ENCODE data around the gene HK2. TPM values are rescaled to one million over a fixed set of nuclear protein-coding genes. Genes with fewer than 3 reads are reported as not detected.
A peak's percentile ranks its signal among the peaks of the same experiment; 100 is the strongest.

Gene HK2
- total RNA-seq, 1 donor from 2014 or later: 46.7 TPM

DNA sequence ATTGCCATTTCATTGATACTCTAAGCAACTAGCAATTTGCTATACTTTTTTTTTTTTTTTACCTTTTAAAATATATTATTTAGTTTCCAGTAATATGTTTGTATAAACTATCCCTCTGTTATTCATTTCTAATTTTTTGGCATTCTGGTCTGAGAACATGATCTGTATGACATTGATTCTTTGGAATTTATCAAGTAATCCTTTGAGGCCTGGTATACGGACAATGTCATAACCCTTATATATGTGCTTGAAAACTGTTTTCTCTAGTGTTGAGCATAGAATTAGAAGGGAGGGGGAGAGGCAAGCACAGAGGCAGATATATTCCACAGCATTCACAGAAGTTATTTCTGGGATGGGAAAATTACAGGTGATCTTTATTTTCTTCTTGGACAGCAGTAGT, 76.3 kb downstream of the HK2 start:
- Histone ChIP-seq H4K20me1 (ENCODE audit: insufficient read depth, low read length) (no peaks in the 10 kb centered on the region), H3K4me1 (ENCODE audit: insufficient read depth, low read length) (no peaks in the 10 kb centered on the region), H3K9me3 (ENCODE audit: insufficient read depth, low read depth, low read length) (no peaks in the 10 kb centered on the region), H3K9ac (ENCODE audit: low read length) (no peak overlapping the region), H3K79me2 (ENCODE audit: insufficient read depth, low read length) (no peaks in the 10 kb centered on the region), H3K4me2 (ENCODE audit: low read length) (no peak overlapping the region), H3K4me3 (ENCODE audit: insufficient read depth, low read depth, low read length) (no peak overlapping the region), H3K36me3 (ENCODE audit: insufficient read depth, low read length) (no peaks in the 10 kb centered on the region), H3K27me3 (ENCODE audit: insufficient read depth, low read length) (peaks cover 2% of the 10 kb centered on the region), H2AFZ (ENCODE audit: low read depth, low read length) (no peak overlapping the region), H3K27ac (ENCODE audit: low read depth, low read length) (no peak overlapping the region)
- H3K9me3 Mint-ChIP-seq (ENCODE audit: unreplicated experiment): peaks cover 3% of the 10 kb centered on the region
- FAIRE-seq (no peak), DNase-seq (ENCODE audit: low read depth) (no peak)
- no peak for TF ChIP-seq EZH2 (IDR thresholded peaks at IDR 0.05; ENCODE audit: insufficient read depth, low read length)
- TF ChIP-seq, protein P1, sequence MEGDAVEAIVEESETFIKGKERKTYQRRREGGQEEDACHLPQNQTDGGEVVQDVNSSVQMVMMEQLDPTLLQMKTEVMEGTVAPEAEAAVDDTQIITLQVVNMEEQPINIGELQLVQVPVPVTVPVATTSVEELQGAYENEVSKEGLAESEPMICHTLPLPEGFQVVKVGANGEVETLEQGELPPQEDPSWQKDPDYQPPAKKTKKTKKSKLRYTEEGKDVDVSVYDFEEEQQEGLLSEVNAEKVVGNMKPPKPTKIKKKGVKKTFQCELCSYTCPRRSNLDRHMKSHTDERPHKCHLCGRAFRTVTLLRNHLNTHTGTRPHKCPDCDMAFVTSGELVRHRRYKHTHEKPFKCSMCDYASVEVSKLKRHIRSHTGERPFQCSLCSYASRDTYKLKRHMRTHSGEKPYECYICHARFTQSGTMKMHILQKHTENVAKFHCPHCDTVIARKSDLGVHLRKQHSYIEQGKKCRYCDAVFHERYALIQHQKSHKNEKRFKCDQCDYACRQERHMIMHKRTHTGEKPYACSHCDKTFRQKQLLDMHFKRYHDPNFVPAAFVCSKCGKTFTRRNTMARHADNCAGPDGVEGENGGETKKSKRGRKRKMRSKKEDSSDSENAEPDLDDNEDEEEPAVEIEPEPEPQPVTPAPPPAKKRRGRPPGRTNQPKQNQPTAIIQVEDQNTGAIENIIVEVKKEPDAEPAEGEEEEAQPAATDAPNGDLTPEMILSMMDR (IDR thresholded peaks at IDR 0.05; ENCODE audit: insufficient read depth, low read depth, low read length): no peak
- H3K4me1 Mint-ChIP-seq (ENCODE audit: low read depth, unreplicated experiment): peaks cover under 1% of the 10 kb centered on the region
- H3K27me3 Mint-ChIP-seq (ENCODE audit: low read depth, unreplicated experiment): peaks cover 37% of the 10 kb centered on the region
- H3K4me3 Mint-ChIP-seq (ENCODE audit: unreplicated experiment): no peak overlapping the region
- peaks cover 6% of the 10 kb centered on the region for H3K36me3 Mint-ChIP-seq (ENCODE audit: low read depth, unreplicated experiment)
- H3K27ac Mint-ChIP-seq (ENCODE audit: unreplicated experiment): no peak overlapping the region

DNA sequence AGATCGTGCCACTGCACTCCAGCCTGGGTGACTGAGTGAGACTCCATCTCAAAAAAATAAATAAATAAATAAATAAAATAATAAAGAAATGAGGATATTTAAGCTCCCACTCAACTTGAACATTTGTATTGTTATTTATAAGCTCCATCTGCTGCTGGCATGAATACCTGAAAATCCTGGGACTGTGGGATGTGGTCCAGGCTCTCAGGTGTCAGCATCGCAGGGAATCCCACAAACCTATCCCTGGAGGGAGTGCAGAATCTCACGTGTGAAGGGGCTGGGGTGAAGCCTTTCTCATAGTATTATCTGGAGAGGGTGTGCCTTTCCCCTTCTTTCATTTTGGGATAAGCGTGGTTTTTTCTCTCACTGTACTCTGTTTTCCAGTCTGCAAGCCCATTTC, 77.1 kb downstream of the HK2 start:
- peaks cover 5% of the 10 kb centered on the region for H3K9me3 Mint-ChIP-seq (ENCODE audit: unreplicated experiment)

DNA sequence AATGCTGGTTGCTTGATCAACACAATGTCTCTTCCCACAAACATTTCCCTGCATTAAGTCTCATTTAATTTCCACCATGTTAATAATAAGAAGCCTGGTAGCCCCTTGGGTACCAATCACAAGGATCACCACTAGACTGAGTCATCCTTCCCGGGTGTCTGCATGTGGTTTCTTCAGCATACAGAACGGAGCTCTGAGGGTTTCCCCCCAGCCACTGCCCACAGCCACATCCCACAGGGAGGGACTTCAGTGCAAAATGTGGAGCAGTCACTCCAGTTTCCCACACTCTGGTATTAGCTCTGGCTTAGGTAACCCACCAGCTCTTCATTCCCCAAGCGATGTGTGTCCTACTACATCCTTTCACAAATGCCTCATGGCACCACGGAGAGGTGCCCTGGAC, 81.8 kb downstream of the HK2 start:
- no peak overlapping the region for H3K4me3 ChIP-seq (ENCODE audit: insufficient read depth, low read depth, low read length)
- no peak overlapping the region for H3K4me2 ChIP-seq (ENCODE audit: low read length)
- H2AFZ ChIP-seq (ENCODE audit: low read depth, low read length): no peak overlapping the region
- TF ChIP-seq, protein P1 (IDR thresholded peaks at IDR 0.05; ENCODE audit: insufficient read depth, low read depth, low read length): no peak
- TF ChIP-seq EZH2 (IDR thresholded peaks at IDR 0.05; ENCODE audit: insufficient read depth, low read length): no peak
- Mint-ChIP-seq H3K36me3 (ENCODE audit: low read depth, unreplicated experiment) (no peaks in the 10 kb centered on the region), H3K27me3 (ENCODE audit: low read depth, unreplicated experiment) (peaks cover 15% of the 10 kb centered on the region), H3K27ac (ENCODE audit: unreplicated experiment) (no peak overlapping the region), H3K4me3 (ENCODE audit: unreplicated experiment) (no peak overlapping the region), H3K4me1 (ENCODE audit: low read depth, unreplicated experiment) (peaks cover 20% of the 10 kb centered on the region), H3K9me3 (ENCODE audit: unreplicated experiment) (peaks cover 3% of the 10 kb centered on the region)
- no peaks in the 10 kb centered on the region for H3K79me2 ChIP-seq (ENCODE audit: insufficient read depth, low read length)
- no peaks in the 10 kb centered on the region for H3K9me3 ChIP-seq (ENCODE audit: insufficient read depth, low read depth, low read length)
- H3K36me3 ChIP-seq (ENCODE audit: insufficient read depth, low read length): no peaks in the 10 kb centered on the region
- DNase-seq (ENCODE audit: low read depth): peak; percentile 55
- peaks cover 6% of the 10 kb centered on the region for H3K4me1 ChIP-seq (ENCODE audit: insufficient read depth, low read length)
- no peaks in the 10 kb centered on the region for H4K20me1 ChIP-seq (ENCODE audit: insufficient read depth, low read length)
- no peak overlapping the region for H3K27ac ChIP-seq (ENCODE audit: low read depth, low read length)
- H3K27me3 ChIP-seq (ENCODE audit: insufficient read depth, low read length): no peaks in the 10 kb centered on the region
- H3K9ac ChIP-seq (ENCODE audit: low read length): no peak overlapping the region
- FAIRE-seq: no peak

More for the DNA sequence above, 77.1 kb downstream of the HK2 start:
- Histone ChIP-seq H4K20me1 (ENCODE audit: insufficient read depth, low read length) (no peaks in the 10 kb centered on the region), H3K27me3 (ENCODE audit: insufficient read depth, low read length) (peaks cover 2% of the 10 kb centered on the region), H3K9me3 (ENCODE audit: insufficient read depth, low read depth, low read length) (no peaks in the 10 kb centered on the region), H3K4me2 (ENCODE audit: low read length) (no peak overlapping the region), H3K36me3 (ENCODE audit: insufficient read depth, low read length) (no peaks in the 10 kb centered on the region), H3K4me1 (ENCODE audit: insufficient read depth, low read length) (no peaks in the 10 kb centered on the region), H3K79me2 (ENCODE audit: insufficient read depth, low read length) (no peaks in the 10 kb centered on the region), H3K27ac (ENCODE audit: low read depth, low read length) (no peak overlapping the region), H3K4me3 (ENCODE audit: insufficient read depth, low read depth, low read length) (no peak overlapping the region), H2AFZ (ENCODE audit: low read depth, low read length) (no peak overlapping the region), H3K9ac (ENCODE audit: low read length) (no peak overlapping the region)
- Mint-ChIP-seq H3K27ac (ENCODE audit: unreplicated experiment) (no peak overlapping the region), H3K4me3 (ENCODE audit: unreplicated experiment) (no peak overlapping the region), H3K36me3 (ENCODE audit: low read depth, unreplicated experiment) (peaks cover 6% of the 10 kb centered on the region), H3K4me1 (ENCODE audit: low read depth, unreplicated experiment) (peaks cover 7% of the 10 kb centered on the region), H3K27me3 (ENCODE audit: low read depth, unreplicated experiment) (peaks cover 37% of the 10 kb centered on the region)
- TF ChIP-seq EZH2 (IDR thresholded peaks at IDR 0.05; ENCODE audit: insufficient read depth, low read length): no peak
- TF ChIP-seq, protein P1 (IDR thresholded peaks at IDR 0.05; ENCODE audit: insufficient read depth, low read depth, low read length): no peak
- DNase-seq (ENCODE audit: low read depth) (no peak), FAIRE-seq (no peak)
